Esophagus (tissue), 2 donors: ENCODE measurements around the gene CTDSPL2. TPM values are rescaled to one million over a fixed set of nuclear protein-coding genes. Genes with fewer than 3 reads are reported as not detected.
"Not testable (repeated sequence)": the region's sequence is repeated elsewhere in the genome, so short reads cannot be mapped to it uniquely, and the experiment has no call there.

Experiments used
- H3K27ac ChIP-seq, 2 donors: one replicate each; pipeline ENCODE4 v1.5.1; 2013; ENCODE audit warnings: low read depth in 2 of 2, mild to moderate bottlenecking in 2 of 2, inconsistent platforms in 1 of 2, low read length in 1 of 2, moderate library complexity in 1 of 2
- H3K27me3 ChIP-seq, 2 donors: one replicate each; pipeline ENCODE4 v1.6.1; 2013; ENCODE audit warnings: low read length in 2 of 2, control low read depth in 1 of 2, mild to moderate bottlenecking in 1 of 2; ENCODE audit not compliant: insufficient read depth in 2 of 2, control insufficient read depth in 1 of 2
- H3K36me3 ChIP-seq, 2 donors: one replicate each; pipeline ENCODE4 v1.6.1; 2013; ENCODE audit warnings: low read length in 1 of 2; ENCODE audit not compliant: control insufficient read depth in 2 of 2, insufficient read depth in 2 of 2
- H3K4me1 ChIP-seq, 2 donors: one replicate each; pipeline ENCODE4 v1.6.1; 2013; ENCODE audit warnings: low read length in 1 of 2; ENCODE audit not compliant: control insufficient read depth in 2 of 2, insufficient read depth in 2 of 2
- H3K4me3 ChIP-seq, 2 donors: one replicate each; pipeline ENCODE4 v1.5.1; 2013; ENCODE audit warnings: low read length in 2 of 2, mild to moderate bottlenecking in 2 of 2, low read depth in 1 of 2, moderate library complexity in 1 of 2
- H3K9me3 ChIP-seq, 2 donors: one replicate each; pipeline ENCODE4 v1.6.1; 2013; ENCODE audit warnings: mild to moderate bottlenecking in 2 of 2, low read depth in 1 of 2, low read length in 1 of 2, moderate library complexity in 1 of 2; ENCODE audit not compliant: control insufficient read depth in 2 of 2, insufficient read depth in 1 of 2
- WGBS, 2 donors: extraction: QIAGEN DNeasy Blood & Tissue Kit; methylation state at CpG; one replicate each; pipeline ENCODE4 v1.1.7; 2013; 5-methylcytosine and 5-hydroxymethylcytosine counted together
- polyA plus RNA-seq, 2 donors: library from polyadenylated mRNA; stranded (reverse); fragments of 200-250 nt; gene quantifications; one replicate each; pipeline ENCODE4 v1.2.3, GENCODE V29; 2013
- donor health status: healthy with polysubstance abuse.
- donor health status: Bipolar disorder and iron deficiency.

CTDSPL2 gene
- polyA plus RNA-seq, 2 donors: 3.5 to 4.4 TPM

DNA sequence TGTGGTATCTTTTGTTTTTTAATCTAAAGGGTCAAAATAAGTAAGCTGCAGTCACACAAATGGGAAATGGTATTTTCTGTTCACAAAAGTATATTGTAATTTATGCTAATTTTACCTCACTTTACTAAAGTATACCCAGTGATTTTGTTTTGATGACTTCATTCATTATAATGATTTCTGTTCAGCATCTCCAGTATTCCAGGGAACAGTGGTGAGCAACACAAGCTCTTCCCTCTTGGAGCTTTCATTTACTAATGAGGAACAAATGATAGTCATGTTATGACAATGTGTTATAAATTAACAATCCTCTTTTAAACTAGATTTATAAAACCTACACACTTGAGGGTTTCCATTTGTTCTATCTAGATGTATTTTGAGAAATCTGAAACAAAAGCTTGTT is 89.0 kb downstream of the CTDSPL2 start:
- no peaks in the 10 kb centered on the region for H3K36me3 ChIP-seq
- H3K27ac ChIP-seq: no peak overlapping the region
- H3K9me3 ChIP-seq: no peaks in the 10 kb centered on the region
- H3K27me3 ChIP-seq: no peaks in the 10 kb centered on the region
- no peaks in the 10 kb centered on the region for H3K4me1 ChIP-seq
- H3K4me3 ChIP-seq: no peak overlapping the region

DNA sequence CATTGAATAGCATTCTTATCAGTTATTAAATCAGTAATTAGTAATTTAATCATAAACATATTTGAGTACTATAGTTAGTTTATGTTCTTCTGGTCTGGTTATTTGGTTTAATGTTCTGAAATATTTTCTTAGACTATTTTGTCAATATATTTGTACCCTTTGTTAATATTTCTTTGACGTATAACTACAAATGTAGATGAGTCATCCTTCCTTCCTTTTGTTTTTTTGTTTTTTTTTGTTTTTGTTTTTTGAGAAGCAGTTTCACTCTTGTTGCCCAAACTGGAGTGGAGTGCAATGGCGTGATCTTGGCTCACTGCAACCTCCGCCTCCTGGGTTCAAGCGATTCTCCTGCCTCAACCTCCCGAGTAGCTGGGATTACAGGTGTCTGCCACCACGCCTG is 92.1 kb downstream of the CTDSPL2 start:
- WGBS, 2 donors: 87 to 89% methylated on average over 6 of the region's 6 CpGs
- H3K27ac ChIP-seq: no peak overlapping the region
- H3K4me1 ChIP-seq: no peaks in the 10 kb centered on the region
- no peaks in the 10 kb centered on the region for H3K9me3 ChIP-seq
- no peak overlapping the region for H3K4me3 ChIP-seq
- no peaks in the 10 kb centered on the region for H3K27me3 ChIP-seq
- no peaks in the 10 kb centered on the region for H3K36me3 ChIP-seq

- H3K36me3 ChIP-seq: no peaks in the 10 kb centered on the region
- no peaks in the 10 kb centered on the region for H3K4me1 ChIP-seq
- no peak overlapping the region for H3K4me3 ChIP-seq
- H3K27ac ChIP-seq: no peak overlapping the region
- H3K9me3 ChIP-seq: no peaks in the 10 kb centered on the region
- no peaks in the 10 kb centered on the region for H3K27me3 ChIP-seq
- 93 to 99% methylated on average over 1 of the region's 1 CpG for WGBS, 2 donors
Observed at GRCh38 chr15:44525018-44525417, 97.6 kb downstream of the CTDSPL2 start.

GRCh38 chr15:44527241-44527640 is 99.8 kb downstream of the CTDSPL2 start:
- Histone ChIP-seq H3K27ac (no peak overlapping the region), H3K27me3 (no peaks in the 10 kb centered on the region), H3K4me3 (no peak overlapping the region), H3K9me3 (no peaks in the 10 kb centered on the region), H3K36me3 (no peaks in the 10 kb centered on the region), H3K4me1 (no peaks in the 10 kb centered on the region)
- 81% methylated on average over 2 of the region's 2 CpGs for WGBS, 2 donors

GRCh38 chr15:44529864-44530604 is 102.6 kb downstream of the CTDSPL2 start:
- Histone ChIP-seq H3K9me3 (no peaks in the 10 kb centered on the region), H3K27me3 (no peaks in the 10 kb centered on the region), H3K36me3 (no peaks in the 10 kb centered on the region), H3K27ac (no peak overlapping the region), H3K4me3 (no peak overlapping the region), H3K4me1 (peaks cover 0 to 3% of the 10 kb centered on the region in 2 donors)
- 77 to 81% methylated on average over 10 of the region's 10 CpGs for WGBS, 2 donors

- Histone ChIP-seq H3K9me3 (no peaks in the 10 kb centered on the region), H3K27me3 (no peaks in the 10 kb centered on the region), H3K27ac (no peak overlapping the region), H3K4me3 (no peak overlapping the region), H3K36me3 (no peaks in the 10 kb centered on the region), H3K4me1 (peaks cover 0 to 5% of the 10 kb centered on the region in 2 donors)
- WGBS, 2 donors: 95 to 99% methylated on average over 3 of the region's 3 CpGs
Observed at GRCh38 chr15:44530653-44531052, 103.2 kb downstream of the CTDSPL2 start.

DNA sequence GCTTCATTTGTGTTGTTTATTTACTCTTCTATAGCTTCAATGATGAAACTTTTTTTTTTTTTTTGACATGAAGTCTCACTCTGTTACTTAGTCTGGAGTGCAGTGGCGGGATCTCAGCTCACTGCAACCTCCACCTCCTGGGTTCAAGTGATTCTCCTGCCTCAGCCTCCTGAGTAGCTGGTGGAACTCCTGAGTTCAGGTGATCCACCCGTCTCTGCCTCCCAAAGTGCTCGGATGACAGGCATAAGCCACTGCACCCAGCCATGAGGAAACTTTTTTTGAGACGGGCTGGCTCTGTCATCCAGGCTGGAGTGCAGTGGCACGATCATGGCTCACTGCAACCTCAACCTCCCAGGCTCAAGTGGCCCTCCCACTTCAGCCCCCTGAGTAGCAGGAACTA is 104.8 kb downstream of the CTDSPL2 start:
- H3K9me3 ChIP-seq, H3K4me1 ChIP-seq, H3K4me3 ChIP-seq, H3K27me3 ChIP-seq, H3K36me3 ChIP-seq, H3K27ac ChIP-seq: not testable (repeated sequence)
- 91 to 94% methylated on average over 5 of the region's 5 CpGs for WGBS, 2 donors

GRCh38 chr15:44532689-44533088 is 105.3 kb downstream of the CTDSPL2 start:
- Histone ChIP-seq H3K9me3 (no peaks in the 10 kb centered on the region), H3K4me3 (no peak overlapping the region), H3K36me3 (no peaks in the 10 kb centered on the region), H3K27ac (no peak overlapping the region), H3K4me1 (peaks cover 0 to 9% of the 10 kb centered on the region in 2 donors), H3K27me3 (no peaks in the 10 kb centered on the region)
- 88 to 95% methylated on average over 3 of the region's 3 CpGs for WGBS, 2 donors

GRCh38 chr15:44535092-44535491 is 107.7 kb downstream of the CTDSPL2 start:
- WGBS, 2 donors: 95 to 96% methylated on average over 8 of the region's 8 CpGs
- no peak overlapping the region for H3K27ac ChIP-seq
- no peaks in the 10 kb centered on the region for H3K27me3 ChIP-seq
- no peaks in the 10 kb centered on the region for H3K36me3 ChIP-seq
- H3K4me3 ChIP-seq: peak overlapping the region in 1 of 2 donors; percentile 80
- H3K9me3 ChIP-seq: no peaks in the 10 kb centered on the region
- H3K4me1 ChIP-seq: peaks cover 0 to 9% of the 10 kb centered on the region in 2 donors
